CD4-positive, alpha-beta T cell treated with Interleukin-10 for 1 hour (primary cell): ENCODE measurements around the gene ADAMTS2.
A peak's percentile ranks its signal among the peaks of the same experiment; 100 is the strongest.

ENCODE experiments used
- DNase-seq: peaks from one replicate; pipeline ENCODE4 v3.0.0-alpha.2; 2020

ADAMTS2 gene

DNA sequence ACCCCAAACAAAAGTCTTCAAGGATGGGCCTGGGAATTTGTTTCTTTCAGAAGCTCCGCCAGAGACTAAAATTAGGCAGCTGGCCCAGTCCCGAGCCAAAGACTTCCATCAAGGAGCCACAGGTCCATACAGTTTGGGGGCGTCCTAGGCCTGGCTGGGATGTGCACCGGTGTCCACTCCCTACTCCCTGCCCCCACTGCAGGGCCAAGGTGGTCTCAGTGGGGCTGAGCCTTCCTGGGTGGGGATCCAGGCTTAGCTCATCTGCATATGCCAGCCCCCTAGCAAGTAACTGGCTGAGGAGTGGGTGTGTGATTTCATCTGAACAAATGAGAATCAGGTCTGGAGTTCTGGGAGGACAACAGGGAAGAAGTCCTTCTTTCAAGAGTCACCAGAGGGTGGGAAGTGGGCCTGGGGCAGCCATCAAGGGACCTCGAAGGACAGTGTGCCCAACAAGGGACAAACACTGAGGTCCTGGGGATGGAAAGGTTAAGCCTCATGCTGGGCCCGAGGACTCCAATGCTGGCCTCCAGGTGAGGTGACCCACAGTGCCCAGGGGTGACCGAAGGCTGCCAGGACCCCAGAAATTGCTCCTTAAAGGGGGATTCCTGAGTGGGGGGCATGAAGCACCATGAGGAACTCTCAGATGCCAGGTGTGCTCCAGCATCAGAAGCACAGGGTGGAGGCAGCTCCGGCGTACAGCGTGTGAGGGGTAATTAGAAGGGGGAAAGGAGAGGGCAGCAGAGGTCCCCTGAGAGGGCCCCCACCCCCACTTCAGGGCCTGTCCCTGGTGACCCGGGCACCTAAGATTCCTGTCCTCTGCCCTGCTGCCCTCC lies 193.8 kb downstream of the ADAMTS2 start:
- no peak for DNase-seq

DNA sequence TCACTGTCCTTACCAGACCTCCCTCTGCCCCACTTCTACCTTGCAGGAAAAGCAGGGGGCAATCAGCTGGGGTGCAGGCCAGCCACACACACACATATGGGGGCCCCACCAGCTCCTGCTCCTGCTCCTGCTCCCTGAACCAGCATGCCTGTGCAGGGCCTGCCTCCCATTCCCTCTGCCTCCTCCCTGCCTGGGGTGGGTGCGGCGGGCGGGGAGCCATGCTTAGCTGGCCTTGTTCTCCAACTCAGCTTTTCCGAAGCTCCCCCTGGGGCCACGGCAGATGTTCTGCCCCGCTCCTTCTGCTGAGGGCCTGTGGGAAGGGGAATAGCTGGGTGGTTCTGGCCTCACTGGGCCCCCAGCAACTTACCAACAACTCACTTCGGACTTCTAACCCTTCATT lies 195.2 kb downstream of the ADAMTS2 start:
- DNase-seq = no peak

GRCh38 chr5:179149278-179149677 lies 196.0 kb downstream of the ADAMTS2 start:
- no peak for DNase-seq

GRCh38 chr5:179148703-179149170 lies 196.5 kb downstream of the ADAMTS2 start:
- no peak for DNase-seq

DNA sequence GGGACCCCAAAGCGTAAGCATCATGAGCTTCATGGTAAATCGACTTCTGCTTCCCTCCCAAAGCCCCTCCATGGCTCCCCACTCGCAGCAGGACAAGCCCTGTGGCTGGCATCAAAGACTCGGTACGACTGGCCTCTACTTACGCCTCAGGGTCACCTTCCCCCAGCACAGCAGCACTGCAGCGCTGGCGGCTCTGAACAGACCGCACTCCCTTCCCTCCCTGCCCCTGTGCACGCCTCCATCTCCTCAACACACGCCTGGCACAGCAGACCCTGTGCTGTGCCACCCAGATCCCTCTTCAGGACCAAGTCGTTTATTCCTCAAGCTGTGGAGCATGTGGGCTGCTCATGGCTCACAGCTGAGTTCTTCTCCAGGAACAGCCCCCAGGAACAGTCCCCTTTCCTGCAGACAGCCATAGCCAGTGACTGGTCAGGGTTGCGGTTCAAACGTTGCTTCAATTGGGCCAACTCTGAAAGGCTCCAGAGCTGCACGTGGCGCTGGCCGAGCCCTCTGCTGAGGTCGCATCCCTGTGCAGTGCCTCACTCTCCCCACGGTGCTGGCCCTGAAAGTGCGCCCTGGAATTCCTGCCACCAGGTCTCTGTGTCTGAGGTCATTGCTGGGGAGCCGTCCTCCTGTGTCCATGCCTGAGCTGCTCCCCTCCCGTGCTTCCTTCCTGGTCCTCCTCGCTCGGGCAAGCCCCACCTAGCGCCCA lies 197.1 kb downstream of the ADAMTS2 start:
- no peak for DNase-seq

- DNase-seq = peak; percentile 4
These were observed 199.0 kb downstream of the ADAMTS2 start for GRCh38 chr5:179146277-179146676.

GRCh38 chr5:179143446-179143845 lies 201.8 kb downstream of the ADAMTS2 start:
- DNase-seq = no peak

- DNase-seq = no peak
These were observed 202.6 kb downstream of the ADAMTS2 start for GRCh38 chr5:179142434-179143198.

GRCh38 chr5:179141867-179142266 lies 203.4 kb downstream of the ADAMTS2 start:
- no peak for DNase-seq

DNA sequence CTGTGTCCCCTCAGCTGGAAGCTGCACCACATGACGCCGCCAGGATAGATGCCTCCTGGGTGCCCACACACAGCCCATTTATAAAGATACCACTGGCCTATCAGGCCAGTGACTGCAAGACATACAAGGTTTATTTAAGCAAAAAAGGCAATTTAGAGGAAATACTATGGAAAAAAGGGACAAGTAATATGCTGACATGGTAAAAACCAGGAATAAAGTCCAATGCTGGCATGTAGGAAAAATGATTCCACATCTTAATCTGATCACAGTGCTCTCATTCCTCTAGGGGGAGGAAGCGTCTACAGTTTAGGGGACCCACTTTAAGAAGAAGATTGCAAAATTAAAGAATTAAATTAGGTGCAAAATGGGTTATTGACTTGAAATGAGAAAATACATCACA lies 205.0 kb downstream of the ADAMTS2 start:
- no peak for DNase-seq

DNA sequence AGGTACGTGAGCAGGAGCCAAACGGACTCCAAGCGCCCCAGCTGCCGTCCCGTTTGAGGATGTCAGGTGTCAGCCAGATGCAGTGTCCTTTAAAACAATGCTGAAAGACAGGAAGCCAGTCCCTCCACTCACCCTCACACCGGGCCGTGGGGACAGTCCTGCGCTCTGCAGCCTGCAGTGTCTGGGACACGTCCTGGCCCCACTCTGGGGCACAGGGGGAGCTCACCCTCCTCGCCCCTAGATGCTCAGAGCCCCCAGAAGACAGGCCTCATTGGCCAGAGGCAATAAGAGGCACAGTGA lies 205.4 kb downstream of the ADAMTS2 start:
- DNase-seq = no peak

GRCh38 chr5:179139111-179139935 lies 205.9 kb downstream of the ADAMTS2 start:
- DNase-seq = no peak

- DNase-seq = no peak
These were observed 206.7 kb downstream of the ADAMTS2 start for GRCh38 chr5:179138568-179138925.

GRCh38 chr5:179137643-179138567 lies 207.4 kb downstream of the ADAMTS2 start:
- no peak for DNase-seq

GRCh38 chr5:179137016-179137642 lies 208.1 kb downstream of the ADAMTS2 start:
- no peak for DNase-seq

DNA sequence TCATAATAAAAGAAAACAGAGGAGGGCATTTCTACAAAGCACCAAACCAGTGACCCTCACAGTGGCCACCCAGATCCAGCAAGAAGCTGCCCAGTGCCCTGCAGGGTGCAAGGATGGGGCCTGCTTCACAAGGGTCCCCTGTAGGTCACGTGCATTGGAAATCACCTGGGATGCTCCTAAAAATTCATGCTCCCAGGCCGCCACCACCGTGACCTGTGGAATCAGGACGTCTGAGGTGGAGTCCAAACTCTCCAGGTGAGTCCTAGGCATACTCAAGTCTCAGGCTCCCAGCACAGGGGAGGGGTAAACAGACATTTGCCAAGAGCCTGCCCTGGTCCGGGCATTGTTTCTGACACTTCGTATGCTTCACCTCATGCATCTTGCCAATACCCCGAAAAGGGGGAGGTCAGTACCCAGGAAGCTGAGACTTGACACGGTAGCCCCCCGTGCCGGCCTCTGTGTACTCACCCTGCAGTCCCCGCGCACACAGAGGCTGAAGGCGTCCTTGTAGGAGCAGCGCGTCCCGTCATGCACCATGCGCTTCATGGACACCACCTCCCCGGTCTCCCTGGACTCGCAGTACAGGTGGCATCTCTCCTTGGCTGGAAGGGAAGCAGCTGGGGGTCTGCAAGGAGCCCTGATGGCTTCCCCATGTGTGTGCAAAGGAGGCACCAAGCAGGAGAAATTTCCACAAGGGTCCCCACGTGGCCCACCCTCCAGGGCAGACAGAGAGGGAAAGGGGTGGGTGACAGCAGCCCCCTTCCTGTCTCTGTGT lies 209.6 kb downstream of the ADAMTS2 start:
- no peak for DNase-seq

DNA sequence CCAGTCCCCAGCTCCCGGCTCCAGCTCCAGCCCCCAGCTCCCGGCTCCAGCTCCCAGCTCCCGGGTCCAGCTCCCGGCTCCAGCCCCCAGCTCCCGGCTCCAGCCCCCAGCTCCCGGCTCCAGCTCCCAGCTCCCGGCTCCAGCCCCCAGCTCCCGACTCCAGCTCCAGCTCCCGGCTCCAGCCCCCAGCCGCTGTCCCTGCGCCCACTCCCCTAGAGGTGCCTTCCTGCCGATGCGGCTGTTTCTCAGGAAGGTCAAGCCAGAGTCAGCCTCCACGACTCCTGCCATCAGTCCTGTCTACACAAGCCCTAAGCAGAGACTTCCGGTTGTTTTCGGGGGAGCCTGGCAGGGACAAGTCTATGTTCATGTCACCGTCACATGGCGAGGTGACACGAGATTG lies 210.3 kb downstream of the ADAMTS2 start:
- DNase-seq = no peak

GRCh38 chr5:179134511-179134910 lies 210.8 kb downstream of the ADAMTS2 start:
- no peak for DNase-seq

- DNase-seq = no peak
These were observed 212.5 kb downstream of the ADAMTS2 start for GRCh38 chr5:179132586-179133355.
